IPS-NIHi11 (cell line): ENCODE results near the gene HEXD.
"Not testable (repeated sequence)": the region's sequence is repeated elsewhere in the genome, so short reads cannot be mapped to it uniquely, and the experiment has no call there.

Experiments
- DNase-seq: peaks from one replicate; pipeline ENCODE4 v3.0.0; 2012; ENCODE audit warnings: mixed read lengths, low spot score

HEXD gene

DNA sequence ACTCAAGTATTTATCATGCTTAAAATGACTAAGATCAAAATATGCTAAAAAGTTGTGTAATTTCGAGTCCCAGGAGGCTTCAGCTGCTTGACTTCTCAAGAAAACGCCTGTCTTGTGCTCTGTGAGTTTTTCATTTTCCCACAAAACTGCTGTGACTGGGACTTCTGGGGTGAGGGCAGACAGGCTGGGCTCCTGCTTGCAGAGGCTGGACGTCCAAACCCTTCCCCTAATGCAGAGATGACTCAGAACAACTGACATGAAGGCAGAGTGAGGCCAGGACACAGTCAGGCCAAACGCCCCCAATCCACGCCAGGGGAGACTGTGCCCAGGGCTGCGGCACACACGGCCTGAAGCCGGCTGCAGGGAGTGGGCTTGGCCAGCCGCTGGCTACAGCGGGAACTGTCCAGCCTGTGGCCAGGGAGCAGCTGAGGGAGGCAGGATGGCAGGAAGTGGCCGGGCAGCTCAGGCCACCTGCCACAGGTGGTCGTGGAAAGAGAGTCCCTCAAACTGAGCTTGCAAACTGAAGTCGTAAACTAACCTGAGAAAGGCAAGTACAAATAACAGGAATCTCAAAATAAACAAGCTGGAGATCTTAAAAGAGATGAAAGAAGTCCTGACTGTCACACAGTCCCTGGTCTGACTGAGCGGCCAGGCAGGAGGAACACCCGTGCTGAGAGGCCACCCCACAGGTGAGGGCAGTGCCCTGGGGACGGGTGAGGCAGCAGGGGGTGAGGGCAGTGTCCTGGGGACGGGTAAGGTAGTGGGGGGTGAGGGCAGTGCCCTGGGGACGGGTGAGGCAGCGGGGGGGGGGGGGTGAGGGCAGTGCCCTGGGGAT lies 21.3 kb upstream of the HEXD start:
- DNase-seq = no peak

DNA sequence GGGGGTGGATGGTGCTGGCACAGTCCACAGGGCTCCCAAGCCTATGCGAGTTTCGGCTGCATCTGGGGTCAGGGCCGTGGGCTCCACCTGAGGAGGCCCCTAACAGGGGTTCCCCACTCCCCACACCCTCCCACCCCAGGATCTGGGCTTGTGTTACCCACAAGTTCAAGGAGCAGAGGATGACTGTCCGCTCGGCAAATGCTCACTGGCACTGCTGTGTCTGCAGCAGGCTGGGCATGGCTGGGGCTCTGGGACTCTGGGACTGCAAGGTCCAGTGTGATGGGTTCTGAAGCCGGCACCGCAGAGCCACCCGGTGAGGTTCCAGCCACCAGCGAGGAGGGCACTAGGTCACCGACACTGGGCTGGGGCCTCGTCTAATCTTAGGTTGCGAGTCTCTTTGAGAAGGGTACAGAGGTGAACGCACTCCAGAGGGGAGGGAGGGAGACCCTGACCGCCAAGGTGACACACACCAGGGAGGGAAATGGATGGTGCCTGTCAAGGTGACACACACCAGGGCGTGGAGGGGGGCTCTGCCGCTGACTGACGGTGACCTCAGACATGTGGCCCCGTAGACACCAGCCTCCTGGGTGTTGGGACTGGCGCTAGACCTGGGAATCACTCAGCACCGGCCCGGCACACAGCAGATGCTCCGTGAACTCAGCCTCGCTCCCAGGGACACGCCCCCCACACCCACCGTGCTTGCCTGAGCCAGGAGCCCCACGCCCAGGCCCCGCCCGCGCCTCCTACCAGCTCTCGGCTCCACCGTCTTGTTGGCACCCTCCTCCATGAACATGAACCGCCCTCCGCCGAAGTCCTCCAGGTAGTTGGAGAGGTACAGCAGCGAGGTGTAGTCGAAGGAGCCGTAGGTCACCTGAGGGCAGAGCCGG lies 20.5 kb upstream of the HEXD start:
- peak; percentile 9 for DNase-seq

DNA sequence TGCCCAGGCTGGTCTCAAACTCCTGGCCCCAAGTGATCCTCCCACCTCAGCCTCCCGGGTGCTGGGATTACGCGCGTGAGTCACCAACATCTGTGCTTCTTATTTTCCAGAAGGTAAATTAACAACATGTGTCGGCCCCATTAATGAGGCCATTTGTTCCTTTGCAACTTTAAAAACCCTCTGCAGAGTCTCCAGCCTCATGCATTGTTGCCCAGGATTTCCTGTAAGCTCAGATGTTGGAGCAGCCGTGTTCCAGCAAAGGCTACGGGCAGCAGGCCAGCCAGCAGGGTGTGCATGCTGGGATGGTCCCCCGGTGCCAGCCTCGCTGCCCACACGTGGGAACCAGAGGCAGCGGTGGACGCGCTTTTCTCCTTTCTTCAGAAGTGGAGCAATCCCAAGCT lies 19.1 kb upstream of the HEXD start:
- peak; percentile 28 for DNase-seq

DNA sequence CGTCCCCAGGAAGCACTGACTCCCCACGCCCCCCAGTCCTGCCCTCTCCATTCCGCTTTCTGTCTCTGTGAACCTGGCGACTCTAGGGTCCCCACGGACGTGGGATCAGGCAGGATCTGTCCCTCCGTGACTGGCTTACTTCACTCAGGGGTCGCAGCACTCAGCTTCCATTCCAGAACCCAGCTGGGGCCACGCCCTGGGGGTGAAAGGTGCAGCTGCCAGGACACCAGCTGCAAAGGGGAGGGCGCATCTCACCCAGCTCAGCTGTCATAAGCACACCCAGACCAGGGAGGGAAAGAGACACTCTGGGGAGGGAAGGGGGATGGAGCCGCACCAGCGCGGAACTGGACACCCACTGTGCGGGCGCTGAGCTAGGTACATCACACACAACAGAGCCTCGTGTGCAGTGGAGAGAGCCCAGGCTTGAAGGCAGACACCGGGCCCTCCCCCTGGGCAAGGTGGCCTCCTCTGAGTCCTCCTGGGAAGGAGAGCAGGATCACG lies 18.5 kb upstream of the HEXD start:
- DNase-seq = peak; percentile 22

DNA sequence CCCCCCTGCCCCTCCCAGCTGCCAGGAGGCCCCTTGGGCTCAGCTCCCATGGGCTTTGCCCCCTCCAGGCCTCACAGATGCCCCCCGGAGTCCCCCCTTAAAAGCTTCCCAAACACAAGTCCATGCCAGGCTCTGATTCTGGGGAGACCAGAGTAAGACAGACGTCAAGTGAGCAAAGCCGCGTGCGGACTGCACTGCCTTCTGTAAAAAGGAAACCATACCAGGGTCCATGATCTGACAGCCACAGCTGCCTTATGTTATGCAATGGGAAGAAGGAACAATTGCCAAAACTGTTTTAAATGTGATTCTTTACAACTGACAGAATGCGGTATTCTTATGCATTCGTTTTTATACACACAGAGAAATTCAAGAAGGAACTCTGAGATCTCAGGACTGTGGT lies 17.9 kb upstream of the HEXD start:
- no peak for DNase-seq

DNA sequence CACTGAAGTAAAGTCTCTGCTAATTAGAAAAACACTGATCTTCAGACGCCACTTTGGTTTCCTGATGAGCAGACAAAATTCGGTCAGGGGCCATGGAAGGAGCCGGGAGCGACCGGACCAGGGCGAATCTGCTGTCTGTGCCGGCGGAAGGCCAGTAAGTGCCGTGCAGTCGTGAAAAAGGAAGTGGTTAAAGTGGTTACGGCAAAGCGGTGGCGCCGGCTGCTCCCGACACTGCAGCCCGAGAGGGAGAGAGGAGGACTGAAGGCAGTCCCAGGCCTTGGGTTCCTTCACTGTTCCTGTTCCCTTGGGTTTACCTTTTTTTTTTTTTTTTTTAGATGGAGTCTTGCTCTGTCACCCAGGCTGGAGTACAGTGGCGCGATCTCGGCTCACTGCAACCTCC lies 17.3 kb upstream of the HEXD start:
- DNase-seq = peak; percentile 9

DNA sequence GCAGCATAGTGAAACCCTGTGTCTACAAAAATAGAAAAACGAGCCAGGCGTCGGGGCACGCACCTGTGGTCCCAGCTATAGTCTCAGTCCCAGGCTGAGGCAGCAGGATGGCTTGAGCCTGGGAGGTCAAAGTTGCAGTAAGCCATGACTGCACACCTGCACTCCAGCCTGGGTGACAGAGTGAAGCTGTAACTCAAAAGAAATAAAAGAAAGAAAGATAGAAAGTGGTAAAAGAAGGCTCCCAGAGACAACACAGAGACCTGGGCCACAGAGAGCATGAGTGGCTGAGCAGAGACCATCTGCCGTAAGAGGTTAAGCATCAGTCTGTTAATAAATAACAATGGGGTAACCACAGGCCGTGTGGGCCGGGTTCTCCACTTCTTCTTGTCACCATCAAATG lies 15.3 kb upstream of the HEXD start:
- DNase-seq = no peak

DNA sequence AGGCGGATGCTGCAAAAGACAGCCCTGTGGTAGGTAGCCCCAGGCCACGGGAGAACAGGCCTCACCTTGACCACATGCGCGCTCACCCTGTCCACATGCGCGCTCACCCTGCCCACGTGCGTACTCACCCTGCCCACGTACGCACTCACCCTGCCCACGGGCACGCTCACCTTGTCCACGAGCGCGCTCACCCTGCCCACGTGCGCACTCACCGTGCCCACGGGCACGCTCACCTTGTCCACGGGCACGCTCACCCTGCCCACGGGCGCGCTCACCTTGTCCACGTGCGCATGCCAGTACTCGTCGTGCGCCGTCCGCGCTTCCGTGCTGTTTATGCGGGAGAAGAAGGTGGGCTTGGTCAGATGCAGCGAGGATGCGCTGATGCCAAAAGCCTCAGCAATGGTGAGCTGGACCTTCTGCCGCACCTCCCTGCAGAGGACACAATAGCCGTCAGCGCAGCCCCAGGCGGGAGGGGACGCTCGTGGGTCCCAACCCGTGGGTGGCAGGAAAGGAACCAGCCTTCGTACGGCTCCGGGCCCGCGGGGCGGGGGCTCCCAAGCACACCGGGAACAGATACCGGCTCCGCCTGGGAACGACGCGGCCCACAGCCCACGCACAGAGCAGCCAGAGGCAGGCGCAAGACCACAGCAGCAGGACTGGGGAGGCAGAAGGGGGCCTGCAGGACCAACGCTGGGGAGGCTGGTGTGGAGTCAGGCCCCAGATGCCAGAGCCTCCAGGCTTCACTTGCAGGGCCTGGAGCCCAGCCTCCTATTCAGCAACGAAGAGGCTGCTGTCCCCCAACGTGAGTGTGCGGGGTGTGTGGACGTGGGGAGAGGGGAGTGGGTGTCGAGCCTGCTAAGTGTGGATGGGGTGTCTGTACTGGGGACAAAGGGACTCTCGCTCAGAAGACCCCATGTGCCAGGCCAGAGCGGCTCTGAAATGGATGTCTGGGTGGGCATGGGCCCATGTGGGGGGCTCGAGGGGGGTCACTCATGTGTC lies 14.2 kb upstream of the HEXD start:
- DNase-seq = peak; percentile 12

DNA sequence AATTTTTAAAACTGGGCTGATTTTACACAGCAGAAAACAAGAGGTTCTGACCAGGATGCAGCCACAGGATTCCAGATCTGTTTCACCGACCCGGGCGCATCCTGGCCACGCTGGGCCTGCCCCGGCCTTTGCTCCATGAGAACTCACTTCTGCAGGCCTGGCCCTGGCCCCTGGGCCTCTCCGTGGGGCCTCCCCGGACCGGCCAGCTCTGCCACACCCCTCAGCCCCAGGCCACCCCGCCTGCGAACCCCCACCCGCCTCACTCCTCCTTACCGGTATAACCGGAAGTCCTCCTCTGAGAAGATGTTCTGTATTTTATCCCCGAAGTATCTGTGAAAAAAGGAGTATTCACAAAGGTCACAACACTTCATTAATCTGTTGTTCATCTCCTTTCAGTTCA lies 13.1 kb upstream of the HEXD start:
- DNase-seq = no peak

DNA sequence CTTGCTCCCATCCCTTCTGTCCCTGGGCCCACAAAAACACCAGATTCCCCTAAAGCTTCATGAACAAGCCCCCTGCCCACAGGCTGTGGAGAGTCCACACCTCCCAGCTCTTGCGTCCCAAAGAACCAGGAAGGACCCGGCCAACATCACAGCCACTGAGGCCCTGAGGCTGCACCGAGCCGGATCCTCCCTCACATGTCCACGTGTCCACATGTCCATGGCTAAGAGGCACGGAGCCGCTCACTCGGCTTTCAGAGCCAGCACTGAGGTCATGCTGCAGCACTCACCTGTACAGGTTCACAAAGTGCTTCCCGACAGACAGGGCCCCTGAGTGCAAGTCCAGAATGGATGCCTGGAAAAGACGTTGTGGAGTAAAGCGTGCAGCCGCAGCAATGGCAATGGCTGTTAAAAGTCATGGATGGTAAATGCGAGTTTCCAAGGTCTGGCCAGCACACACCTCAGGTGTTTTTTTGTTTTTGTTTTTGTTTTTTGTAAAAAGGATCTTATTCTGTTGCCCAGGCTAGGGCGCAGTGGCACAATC lies 11.9 kb upstream of the HEXD start:
- DNase-seq = no peak

DNA sequence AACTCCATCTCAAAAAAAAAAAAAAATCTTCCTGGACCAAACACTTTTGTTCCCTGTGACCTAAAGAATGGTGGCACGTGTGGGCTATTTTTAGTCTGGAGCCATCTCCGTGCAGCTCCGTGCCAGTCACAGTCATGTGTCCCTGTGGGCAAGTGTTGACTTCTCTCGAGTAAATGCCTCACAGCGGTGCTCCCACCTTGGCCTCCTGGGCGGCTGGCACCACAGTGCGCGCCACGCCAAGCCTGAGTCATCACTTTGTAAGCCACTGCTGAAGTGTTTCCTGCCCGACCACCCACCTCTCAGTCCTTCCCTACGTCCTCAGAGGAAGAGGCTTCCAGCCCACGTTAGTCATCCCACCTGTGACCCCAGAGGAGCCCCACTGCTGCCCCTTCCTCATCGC lies 10.9 kb upstream of the HEXD start:
- no peak for DNase-seq

DNA sequence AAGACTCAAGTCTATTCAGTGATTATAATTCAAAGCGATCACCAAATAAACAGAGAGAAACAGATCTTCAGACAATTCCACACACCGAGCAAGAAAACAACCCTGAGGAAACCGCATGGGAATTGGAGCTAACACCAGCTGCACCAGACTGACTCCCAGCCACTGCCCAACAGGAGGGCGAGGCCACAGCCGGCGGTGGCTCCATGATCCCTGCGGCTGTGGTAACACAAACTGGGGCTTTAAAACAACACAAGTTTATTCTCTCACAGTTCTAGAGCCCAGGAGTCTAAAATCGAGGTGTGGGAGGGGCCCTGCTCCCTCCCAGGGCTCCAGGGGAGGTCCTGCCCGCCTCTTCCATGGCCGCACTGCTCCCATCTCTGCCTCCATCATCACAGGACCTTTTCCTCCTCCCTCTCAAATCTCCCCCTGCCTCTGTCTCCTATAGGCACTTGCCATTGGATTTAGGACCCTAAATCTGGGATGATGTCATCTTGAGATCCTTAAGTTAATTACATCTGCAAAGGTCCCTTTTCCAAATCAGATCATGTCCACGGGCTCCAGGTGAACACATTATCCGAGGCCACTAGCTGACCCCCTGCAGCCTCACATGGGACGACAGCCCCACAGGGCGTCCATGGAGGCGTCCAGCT lies 9.7 kb upstream of the HEXD start:
- DNase-seq = no peak

DNA sequence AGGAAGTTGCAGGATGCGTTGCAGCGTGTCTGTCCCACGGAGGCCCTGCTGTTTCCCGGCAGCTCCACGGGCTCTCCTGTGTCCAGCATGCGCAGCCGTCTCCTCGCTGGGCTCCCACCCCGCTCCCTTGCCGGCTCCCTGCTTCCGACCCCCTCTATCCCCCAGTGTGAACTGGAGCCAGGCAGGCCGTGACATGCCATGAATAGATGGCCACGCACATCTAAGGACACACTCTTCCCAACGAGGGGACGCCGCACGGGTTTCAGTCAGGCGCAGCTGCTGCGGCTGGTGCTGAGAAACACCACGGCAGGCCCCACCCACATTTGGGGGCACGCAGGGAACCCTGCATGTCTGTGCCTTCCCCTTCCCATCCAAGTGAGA lies 9.2 kb upstream of the HEXD start:
- no peak for DNase-seq

DNA sequence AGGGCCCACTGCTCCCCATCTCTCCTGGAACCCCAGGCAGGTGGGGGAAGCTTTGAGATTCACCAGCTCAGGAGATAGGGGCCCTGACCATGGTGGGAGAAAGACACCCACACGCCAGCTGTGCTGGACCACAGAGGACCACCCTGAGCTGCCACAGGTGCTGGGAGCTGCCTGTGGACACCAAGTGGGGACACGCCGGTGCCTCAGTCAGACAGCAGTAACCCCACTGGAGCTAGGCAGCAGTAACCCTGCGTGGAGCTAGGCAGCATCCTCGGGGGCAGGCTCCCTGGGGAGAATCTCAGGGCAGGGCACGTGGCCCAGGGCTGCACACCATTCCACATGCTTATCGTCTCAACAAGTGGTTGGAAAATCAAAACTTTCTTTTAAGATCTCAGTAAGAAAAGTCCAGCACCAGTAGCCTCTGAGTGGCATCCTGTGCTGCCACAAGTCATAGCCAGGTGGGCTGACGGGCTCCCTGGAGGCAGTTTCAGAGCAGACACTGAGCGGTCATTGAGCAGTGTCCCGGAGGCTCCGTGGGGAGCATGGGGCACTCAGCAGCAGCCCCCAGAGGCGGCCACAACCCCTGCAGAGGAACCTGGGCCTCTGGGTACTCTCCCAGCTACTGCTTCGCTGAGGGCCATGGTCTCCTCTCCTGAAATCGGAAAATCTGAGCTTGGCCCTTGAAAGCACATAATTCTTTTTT lies 8.0 kb upstream of the HEXD start:
- DNase-seq = no peak

DNA sequence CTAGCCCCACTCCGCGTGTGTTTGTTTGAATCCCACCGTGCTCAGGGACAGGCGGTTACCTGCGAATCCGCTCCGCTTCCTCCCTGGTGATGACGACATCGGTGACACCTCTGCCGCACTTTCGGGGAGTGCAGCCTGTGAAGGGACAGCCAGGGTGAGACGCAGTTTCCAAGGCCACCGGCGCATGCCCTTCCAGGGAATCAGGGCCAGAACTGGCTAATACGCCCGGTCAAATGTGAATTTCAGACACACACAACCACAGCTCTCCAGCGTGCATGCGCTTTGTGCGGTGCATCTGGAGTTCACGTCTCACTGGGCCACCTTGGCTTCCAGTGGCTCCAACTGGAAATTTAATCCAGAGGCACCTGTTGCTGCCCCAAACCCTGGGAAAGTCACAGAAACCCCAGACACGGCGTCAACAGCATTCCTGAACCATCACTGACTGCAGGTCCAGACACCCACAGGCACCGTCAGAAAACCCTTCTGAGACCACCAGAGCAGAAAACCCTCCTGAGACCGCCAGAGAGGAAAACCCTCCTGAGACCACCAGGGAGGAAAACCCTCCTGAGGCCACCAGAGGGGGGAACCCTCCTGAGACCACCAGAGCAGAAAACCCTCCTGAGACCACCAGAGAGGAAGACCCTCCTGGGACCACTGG lies 6.6 kb upstream of the HEXD start:
- no peak for DNase-seq

DNA sequence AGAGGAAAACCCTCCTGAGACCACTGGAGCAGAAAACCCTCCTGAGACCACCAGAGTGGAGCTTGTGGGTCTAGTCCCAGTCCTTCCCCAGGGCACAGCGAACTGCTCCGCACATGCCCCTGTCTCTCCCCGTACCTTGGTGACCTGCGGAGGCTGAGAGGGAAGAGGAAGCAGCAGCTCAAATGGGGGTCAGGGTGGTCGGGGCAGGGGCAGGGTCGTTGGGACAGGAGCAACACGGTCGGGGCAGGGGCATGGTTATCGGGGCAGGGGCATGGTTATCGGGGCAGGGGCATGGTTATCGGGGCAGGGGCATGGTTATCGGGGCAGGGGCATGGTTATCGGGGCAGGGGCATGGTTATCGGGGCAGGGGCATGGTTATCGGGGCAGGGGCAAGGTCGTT lies 6.1 kb upstream of the HEXD start:
- DNase-seq = not testable (repeated sequence)

DNA sequence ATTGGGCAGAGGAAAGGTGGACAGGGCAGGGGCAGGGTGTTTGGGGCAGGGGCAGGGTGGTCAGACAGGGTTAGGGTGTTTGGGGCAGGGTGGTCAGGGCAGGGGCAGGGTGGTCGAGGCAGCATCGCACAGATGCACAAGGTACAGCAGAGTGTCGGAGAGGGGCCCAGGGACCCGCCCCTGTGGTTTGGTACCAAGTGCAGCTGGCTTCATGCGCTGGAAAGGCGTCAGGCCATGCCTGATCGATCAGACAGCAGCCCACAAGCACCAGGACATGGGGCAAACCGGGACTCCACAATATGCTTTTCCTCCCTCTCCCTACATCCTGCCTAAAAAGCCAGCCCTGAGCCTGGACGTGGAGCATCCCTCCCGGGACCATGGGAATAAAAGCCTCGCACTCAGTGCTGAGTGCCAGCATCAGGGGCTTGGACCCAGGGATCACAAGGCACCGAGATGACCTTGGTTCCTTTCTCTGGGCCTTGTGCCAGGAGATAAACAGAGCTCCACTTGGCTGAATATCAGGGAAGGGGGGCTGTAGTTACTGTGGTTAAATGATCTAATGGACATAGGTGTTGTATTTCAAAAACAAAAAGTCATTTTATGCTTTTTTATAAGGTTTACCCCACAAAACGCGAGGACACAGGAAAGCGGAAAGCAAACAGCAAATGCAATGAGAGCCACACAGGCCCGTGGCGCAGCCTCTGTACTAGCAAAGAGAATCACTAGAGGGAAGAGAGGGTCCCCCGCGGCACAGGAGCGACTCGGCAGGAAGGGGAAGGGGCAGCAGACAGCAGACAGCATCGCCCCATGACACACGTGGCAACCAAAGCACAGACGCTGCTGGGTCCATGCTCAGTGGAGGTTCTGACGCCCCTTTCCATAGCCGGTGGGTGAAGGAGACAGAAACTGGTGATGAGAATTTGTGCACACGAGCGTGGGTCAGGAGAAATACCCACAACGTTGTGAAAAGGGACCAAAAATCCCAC lies 5.3 kb upstream of the HEXD start:
- DNase-seq = no peak

DNA sequence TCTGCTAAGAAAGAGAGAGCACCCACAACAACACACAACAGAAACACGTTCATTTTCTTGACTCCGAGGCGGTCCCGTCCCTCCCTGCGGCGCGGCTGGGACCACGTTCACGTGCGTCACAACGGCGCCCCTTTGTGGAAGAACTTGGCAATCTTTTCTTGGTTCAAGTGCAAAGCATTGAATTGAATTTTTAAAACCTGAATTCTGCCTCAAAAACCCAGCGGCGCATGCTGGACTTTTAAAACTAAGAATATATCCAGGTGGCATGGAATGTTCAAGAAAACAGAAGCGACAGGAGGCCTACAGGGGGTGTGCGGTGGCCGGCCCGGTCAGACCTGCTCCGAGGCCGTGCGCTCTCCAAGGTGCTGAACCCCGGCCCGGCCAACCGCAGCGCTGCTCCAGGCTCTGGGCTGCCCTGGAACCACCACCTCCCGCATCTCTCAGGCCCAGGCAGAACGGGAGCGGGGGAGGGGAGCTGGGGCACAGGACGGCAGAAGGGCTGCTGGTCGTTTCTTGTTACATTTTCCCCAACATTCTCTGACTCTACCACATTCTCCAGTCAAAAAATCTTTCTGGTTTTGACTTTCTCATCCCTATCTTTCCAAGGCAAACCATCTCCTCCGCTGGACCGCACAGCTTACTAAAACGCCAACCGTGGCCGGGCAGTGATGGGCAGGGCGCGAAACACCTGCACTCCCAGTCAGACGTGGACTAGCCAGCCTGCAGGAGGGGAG lies 3.4 kb upstream of the HEXD start:
- DNase-seq = peak; percentile 98
